Ecto neural progenitor cell (in vitro differentiated cells): ENCODE results near the gene DUSP3.

Source experiments
- DNase-seq: peaks from one replicate; pipeline ENCODE4 v3.0.0-alpha.2; 2018; ENCODE audit warnings: low spot score

Gene DUSP3

GRCh38 chr17:43778337-43779144 lies at the start of gene DUSP3:
TSS of gene DUSP3 (minus strand) at chr17:43778977. CDS start at chr17:43778924, 53 bp downstream.
- peak; percentile 97 for DNase-seq

DNA sequence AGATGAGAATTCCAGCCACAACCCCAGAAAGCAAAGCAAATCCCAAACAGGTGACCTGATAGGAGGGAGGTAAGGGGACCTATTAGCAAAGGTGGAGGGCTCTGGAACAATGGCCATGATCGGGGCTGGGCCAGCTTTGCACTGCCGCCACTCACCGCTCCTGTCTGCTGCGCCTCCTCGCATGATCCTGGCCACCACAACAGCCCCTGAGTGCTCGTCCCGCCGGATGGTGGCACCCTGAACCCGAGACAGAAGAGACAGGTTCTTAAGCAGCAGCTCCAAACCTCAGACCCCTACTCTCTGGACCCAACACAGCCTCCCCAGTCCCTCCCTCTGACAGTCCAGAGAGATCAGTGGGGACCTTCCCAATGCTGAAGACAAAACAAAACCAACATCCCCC lies 48.8 kb upstream of the DUSP3 start:
- DNase-seq = no peak

DNA sequence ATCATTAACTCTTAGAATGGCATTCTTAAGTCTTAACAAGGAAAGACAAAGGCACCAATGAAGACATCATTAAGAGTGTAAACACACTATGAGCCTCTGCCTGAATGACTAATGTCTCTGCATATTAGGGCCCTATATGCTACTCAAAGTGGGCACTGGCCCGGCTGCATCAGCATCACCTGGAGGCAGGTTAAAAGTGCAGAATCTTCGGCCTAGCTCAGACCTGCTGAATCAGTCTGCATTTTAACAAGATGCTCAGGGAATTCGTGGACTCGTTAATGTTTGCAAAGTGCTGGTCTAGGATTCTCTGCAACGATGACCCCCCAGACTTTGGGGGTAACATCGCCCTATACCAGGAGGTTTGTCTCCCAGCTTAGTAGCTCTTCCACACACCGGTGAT lies 47.4 kb upstream of the DUSP3 start:
- no peak for DNase-seq

- no peak for DNase-seq
These were observed 46.8 kb upstream of the DUSP3 start for GRCh38 chr17:43825567-43825966.

DNA sequence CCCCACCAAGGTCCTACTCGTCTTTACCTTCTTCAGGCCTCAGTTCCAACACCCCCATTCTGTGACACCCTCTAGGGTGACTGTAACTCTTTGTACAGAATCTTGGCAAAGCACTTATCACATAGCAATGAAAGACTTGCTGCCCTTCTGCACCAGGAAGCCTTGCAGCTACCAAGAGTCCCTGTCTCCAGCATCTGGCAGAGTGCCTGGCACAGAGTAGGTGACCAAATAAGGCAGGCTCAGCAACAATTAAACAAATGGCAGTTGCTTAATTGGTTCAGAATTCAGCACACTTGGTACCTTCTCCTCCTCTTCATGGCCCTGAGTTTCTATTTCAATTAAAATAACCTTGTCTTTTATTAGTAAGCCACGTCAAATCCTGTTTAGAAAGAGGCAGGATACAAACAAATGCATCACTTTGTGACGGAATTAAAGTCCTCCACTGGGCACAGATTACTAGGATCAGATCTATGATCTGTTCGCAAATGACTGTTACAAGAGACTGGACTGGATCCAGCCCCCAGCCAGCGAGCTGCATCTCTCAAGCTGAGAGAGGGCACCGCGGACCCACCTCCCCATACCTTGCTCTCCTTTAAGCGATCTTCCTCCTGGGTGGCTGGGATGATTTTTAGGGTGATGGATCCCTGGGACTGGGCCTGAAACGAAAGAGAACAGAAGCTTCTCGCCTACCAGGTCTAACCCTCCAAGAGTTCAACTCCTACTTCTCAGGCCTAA lies 44.7 kb upstream of the DUSP3 start:
- DNase-seq = no peak

DNA sequence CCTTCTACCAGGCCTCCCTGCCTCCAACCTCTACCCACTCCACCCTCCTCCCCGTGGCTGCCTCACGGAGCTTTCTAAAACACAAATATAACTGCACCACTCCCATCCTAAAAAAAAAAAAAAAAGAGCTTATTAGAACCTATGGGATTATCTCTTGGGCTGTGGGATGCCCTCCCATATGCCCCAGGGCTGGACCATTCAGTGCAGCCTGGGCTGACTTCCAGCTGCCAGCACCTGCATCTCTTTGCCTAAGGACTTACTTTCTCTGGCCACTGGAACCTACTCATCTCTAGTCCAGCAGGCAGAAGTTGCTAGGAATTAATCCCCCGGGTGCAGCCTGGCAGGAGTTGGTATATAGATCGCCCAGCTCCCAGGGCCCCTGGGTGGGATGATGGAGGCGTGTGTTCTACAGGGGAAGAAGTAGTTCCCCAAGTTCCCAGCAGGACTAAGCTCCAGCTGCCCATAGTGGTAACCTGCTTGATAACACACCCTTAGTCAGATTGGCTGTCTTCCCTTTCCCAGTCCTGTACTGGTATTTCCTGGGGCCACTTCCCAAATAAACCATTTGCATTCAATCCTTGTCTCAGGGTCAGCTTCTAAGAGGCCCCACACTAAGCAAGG lies 43.9 kb upstream of the DUSP3 start:
- DNase-seq = no peak

GRCh38 chr17:43820759-43821158 lies 42.0 kb upstream of the DUSP3 start:
- DNase-seq = no peak

DNA sequence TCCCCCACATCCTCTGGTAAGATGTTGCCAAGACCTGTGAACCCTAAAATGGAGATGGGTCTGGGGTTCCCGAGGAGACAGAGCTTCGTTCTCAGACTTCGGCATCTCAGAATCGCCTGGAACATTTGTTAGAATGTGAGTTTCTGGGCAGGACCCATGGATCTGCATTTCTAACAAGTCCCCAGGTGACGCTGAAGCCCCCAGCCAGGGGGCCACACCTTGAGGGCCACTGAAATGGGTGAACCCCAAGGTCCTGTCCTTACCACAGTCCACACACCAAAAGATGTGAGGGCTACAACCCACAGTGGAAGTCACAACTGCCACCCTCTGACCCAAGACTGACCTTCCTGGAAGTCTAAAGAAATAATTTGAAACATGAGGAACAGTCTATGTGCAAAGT lies 40.2 kb upstream of the DUSP3 start:
- DNase-seq = no peak

DNA sequence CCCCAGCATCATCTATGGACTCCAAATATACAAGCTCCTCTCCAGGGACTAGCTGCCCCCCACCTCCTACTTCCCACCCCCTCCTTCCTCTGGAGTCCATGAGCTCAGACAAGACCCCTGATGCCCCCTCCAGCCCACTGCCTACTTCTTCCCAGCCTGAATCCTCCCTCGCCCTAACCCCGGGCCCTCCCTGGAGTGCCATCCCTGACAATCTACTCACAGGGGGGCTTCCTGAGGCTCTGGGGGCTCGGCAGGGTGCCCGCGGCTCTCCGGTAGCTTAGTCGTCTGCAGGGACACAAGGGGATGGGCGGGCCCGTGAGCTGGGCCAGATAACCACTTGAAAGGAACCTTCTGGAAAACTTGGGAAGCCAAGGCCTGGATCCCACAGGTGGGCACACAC lies 39.0 kb upstream of the DUSP3 start:
- DNase-seq = no peak

DNA sequence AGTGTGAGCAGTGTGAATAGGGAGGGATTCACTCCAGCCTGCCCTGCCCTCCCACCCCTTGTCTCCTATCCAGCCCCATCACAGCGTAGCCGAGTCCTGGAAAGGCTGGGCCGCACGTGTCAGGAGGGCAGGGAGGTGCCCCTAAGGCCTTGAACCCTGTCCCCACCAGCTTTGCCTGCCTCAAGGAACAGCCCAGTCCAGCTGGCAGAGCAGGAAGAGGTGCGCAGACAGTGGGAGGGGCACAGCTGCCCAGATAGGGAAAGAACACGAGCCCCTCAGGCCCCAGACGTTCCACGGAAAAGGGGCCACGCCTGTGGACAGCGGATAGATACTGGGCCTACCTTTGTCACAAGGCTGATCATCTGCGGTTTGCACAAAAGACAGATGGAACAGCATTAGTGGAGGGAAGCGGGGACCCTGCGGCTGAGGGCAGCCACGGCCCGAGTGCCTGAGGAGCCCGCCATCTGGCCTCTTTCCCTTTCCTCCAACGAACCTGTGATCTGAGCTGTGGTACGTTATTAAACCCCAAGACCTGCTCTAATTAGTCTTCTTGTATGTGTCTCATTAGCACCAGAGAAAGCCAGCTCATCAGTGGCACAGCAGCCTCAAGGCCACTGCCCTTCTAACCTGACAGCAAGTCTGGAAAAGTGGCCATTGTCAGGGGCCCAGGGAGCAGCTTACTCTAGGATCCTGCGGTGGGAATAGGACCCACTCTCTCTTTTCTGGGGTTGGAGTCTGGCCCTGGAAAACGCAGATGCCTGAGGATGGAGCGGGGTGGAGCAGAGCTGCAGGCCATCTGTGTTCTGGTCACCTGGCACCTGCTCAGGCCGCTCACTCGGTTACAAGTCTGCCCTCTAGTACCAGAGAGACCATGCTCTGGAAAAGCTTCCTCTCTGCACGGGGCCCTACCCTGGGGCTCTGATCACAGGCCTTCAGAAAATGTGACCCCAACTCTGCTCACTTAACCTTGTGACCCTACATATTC lies 37.9 kb upstream of the DUSP3 start:
- no peak for DNase-seq

GRCh38 chr17:43814714-43815113 lies 35.9 kb upstream of the DUSP3 start:
- DNase-seq = no peak

GRCh38 chr17:43814026-43814425 lies 35.2 kb upstream of the DUSP3 start:
- DNase-seq = no peak

- DNase-seq = no peak
These were observed 34.6 kb upstream of the DUSP3 start for GRCh38 chr17:43813386-43813785.

- DNase-seq = no peak
These were observed 33.9 kb upstream of the DUSP3 start for GRCh38 chr17:43812396-43813265.

GRCh38 chr17:43810823-43811222 lies 32.0 kb upstream of the DUSP3 start:
- DNase-seq = no peak

DNA sequence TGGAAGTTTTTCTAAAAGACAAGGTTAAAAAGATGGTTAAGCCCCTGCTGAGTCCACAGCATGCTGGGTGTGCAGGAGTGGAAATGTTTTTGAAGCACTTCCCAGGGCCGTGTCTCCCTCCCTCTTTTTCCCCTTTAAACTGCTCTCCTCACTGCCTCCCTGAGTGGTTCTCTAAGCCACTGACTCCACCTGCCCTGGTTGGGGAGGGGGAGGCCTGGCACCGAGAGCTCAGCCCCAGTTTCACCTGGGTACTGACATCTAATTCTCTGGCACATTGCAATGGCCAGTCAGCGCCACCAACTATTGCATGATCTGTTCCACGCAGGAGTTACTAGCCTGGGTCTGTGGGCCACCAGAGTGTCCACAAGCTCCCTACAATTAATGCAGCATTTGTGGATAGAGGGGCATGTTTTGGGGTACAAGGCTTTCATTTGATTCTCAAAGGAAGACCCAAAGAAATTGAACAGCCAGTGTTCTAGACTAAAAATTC lies 31.5 kb upstream of the DUSP3 start:
- no peak for DNase-seq

DNA sequence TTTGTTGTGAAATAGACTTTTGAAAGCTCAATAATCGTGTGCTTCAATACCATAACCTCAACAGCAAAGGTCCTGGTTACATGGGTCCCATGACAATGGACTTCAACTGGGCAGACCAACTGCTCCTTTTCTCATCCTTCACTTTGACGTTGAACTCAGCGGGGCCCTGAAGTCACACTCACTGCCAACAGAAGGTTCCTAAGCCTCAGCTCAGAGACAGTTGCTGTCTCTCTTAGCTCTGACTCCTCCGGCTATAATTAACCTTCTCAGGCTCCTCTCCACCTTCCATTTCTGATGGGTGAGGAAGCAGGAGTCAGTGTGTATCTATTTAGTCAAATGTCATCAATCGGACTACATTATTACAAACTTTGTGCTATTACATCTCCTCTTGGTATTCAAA lies 30.3 kb upstream of the DUSP3 start:
- DNase-seq = no peak

- DNase-seq = no peak
These were observed 29.3 kb upstream of the DUSP3 start for GRCh38 chr17:43808076-43808475.

GRCh38 chr17:43805117-43805516 lies 26.3 kb upstream of the DUSP3 start:
- no peak for DNase-seq

DNA sequence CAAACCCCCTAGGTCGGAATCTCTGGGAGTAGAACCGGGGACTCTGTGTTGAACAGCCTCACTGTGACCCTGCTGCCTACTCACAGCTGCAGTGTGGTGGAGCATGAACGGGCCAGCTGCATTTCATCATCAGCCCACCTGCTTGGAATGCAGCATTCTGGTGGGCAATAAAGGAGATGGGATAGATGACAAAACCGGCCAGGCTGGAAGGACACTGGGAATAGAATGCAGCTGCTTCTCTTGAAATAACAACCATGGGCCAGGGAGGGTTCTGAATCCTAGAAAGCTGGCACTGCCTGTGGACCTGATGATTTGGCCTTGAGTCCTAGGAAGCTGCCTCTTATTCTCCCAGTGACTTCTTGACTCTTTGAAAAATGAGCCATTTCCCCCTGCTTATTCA lies 25.0 kb upstream of the DUSP3 start:
- DNase-seq = no peak

DNA sequence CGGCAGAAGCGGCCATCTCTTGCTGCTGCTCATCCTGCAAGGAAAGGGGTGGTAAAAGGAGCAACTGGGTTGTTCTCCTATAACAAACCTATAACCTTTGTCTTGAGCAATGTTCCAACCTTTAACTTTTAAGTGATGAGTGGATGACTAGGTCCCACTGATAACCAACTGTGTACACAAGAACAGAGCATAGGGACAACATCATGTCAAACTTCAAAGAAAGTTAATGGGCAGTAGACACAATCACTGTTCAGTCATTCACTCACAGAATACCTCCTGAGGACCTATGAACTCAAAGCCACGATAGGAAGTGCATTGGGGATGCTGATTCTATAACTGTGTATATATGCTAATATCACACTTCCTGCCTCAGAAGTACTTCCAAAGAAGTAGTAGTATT lies 23.1 kb upstream of the DUSP3 start:
- no peak for DNase-seq
